ENCODE results near the gene NID1.
"Not testable (repeated sequence)": the region's sequence is repeated elsewhere in the genome, so short reads cannot be mapped to it uniquely, and the experiment has no call there.

Gene NID1

GRCh38 chr1:235931171-235931738 lies 133.6 kb downstream of the NID1 start:
- DNase-seq = no peak

GRCh38 chr1:235930543-235930942 lies 134.3 kb downstream of the NID1 start:
- DNase-seq = no peak

- DNase-seq = no peak
Measured at GRCh38 chr1:235929216-235929615, 135.7 kb downstream of the NID1 start.

GRCh38 chr1:235928197-235928596 lies 136.7 kb downstream of the NID1 start:
- no peak for DNase-seq

- DNase-seq = not testable (repeated sequence)
Measured at GRCh38 chr1:235927551-235927950, 137.3 kb downstream of the NID1 start.
